Measurements from ENCODE around the gene BEND7.
A peak's percentile ranks its signal among the peaks of the same experiment; 100 is the strongest.

Gene BEND7, protein sequence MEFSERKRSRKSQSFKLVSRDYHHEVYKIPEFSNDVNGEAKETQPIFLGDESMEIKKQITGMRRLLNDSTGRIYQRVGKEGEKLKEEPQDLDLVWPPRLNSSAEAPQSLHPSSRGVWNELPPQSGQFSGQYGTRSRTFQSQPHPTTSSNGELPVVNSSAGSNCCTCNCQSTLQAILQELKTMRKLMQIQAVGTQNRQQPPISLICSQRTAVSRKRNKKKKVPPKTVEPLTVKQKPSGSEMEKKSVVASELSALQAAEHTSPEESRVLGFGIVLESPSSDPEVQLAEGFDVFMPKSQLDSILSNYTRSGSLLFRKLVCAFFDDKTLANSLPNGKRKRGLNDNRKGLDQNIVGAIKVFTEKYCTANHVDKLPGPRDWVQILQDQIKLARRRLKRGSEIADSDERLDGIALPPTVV

DNA sequence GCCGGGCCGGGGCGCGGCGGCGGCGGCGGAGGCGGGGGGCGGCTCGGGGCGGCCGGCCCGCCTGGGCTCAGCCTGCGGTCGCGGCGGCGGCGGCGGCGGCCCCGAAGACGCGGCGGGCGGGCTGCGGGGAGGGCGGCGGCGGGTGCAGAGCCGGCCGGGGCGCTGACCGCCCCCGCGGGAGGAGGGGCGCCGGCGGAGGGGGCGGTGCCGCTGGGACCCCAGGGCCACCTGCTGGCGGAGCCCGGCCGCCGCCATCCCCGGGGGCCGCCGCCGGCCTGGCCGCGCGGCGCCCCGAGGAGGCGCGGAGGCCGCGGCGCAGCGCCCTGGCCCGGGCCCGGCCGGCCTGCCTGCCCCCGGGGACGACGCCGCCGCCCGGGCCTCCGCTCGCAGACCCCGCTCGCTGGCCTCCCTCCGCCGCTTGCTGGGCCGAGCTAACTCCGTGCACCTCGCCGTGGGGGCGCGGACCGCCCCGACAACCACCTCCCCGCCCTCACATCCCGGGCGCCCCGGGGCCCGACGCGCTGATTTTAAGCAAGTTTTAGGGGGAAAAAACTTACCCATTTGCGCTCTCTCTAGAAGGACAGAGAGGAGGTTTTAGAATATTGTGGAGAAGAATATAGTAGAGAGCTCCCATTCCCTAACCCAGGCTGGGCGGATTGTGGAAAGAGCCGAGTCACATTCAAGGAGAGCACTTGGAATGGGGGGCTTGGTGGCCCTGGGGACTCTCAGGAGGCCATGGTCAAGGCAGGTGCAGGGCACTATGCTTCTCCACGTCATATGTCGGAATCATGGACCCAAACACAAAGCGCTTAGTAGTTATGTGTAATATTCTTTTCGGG, at the start of gene BEND7:
BEND7 (minus strand) TSS at position 140 of the 839 bp plus-strand sequence. CDS start 481 bp downstream, outside the sequence.
- Histone ChIP-seq H3K36me3 (replicated peaks) (no peaks in the 10 kb centered on the region), H3K27me3 (replicated peaks) (peaks cover 3% of the 10 kb centered on the region), H3K4me3 (ENCODE audit: low read depth, low read length) (peak within 1 kb of the TSS; percentile 49), H3K27ac (no peak within 1 kb of the TSS)
- no peak for TF ChIP-seq CTCF (IDR thresholded peaks at IDR 0.05; ENCODE audit: low read depth, low read length, missing control alignments)
- in situ Hi-C loops (cut with HindIII; ENCODE audit: low pct_ligation_motif_present, low sequenced_read_pairs) = no loop called here
- DNase-seq = no peak

- no peak for TF ChIP-seq CTCF (IDR thresholded peaks at IDR 0.05; ENCODE audit: low read depth, low read length, missing control alignments)
- Histone ChIP-seq H3K4me3 (ENCODE audit: low read depth, low read length) (no peak overlapping the region), H3K27me3 (replicated peaks) (no peaks in the 10 kb centered on the region), H3K36me3 (replicated peaks) (no peaks in the 10 kb centered on the region), H3K27ac (no peak overlapping the region)
- DNase-seq = no peak
- in situ Hi-C loops (cut with HindIII; ENCODE audit: low pct_ligation_motif_present, low sequenced_read_pairs) = no loop called here
Measured at GRCh38 chr10:13573960-13574359, 45.1 kb upstream of the BEND7 start.

DNA sequence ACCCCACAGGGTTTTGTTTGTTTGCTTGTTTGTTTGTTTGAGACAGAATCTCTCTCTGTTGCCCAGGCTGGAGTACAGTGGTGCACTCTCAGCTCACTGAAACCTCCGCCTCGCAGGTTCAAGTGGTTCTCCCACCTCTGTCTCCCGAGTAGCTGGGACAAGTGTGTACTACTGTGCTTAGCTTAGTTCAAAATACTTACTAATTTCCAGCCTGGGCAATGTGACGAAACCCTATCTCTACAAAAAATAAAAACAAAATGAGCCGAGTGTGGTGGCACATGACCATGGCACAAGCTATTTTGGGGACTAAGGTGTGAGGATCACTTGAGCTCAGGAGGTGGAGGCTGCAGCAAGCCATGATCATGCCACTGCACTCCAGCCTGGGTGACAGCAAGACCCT, 42.7 kb upstream of the BEND7 start:
- TF ChIP-seq CTCF (IDR thresholded peaks at IDR 0.05; ENCODE audit: low read depth, low read length, missing control alignments) = no peak
- Histone ChIP-seq H3K36me3 (replicated peaks) (no peaks in the 10 kb centered on the region), H3K27ac (no peak overlapping the region), H3K27me3 (replicated peaks) (no peaks in the 10 kb centered on the region), H3K4me3 (ENCODE audit: low read depth, low read length) (no peak overlapping the region)
- DNase-seq = no peak
- in situ Hi-C loops (cut with HindIII; ENCODE audit: low pct_ligation_motif_present, low sequenced_read_pairs) = no loop called here

- H3K27ac ChIP-seq = no peak overlapping the region
- in situ Hi-C loops (cut with HindIII; ENCODE audit: low pct_ligation_motif_present, low sequenced_read_pairs) = no loop called here
- H3K36me3 ChIP-seq (replicated peaks) = no peaks in the 10 kb centered on the region
- no peak for TF ChIP-seq CTCF (IDR thresholded peaks at IDR 0.05; ENCODE audit: low read depth, low read length, missing control alignments)
- H3K27me3 ChIP-seq (replicated peaks) = no peaks in the 10 kb centered on the region
- no peak overlapping the region for H3K4me3 ChIP-seq (ENCODE audit: low read depth, low read length)
- DNase-seq = no peak
Measured at GRCh38 chr10:13567030-13567429, 38.2 kb upstream of the BEND7 start.

GRCh38 chr10:13564576-13564975, 35.8 kb upstream of the BEND7 start:
- Histone ChIP-seq H3K36me3 (replicated peaks) (no peaks in the 10 kb centered on the region), H3K27me3 (replicated peaks) (no peaks in the 10 kb centered on the region), H3K27ac (no peak overlapping the region), H3K4me3 (ENCODE audit: low read depth, low read length) (no peak overlapping the region)
- no peak for TF ChIP-seq CTCF (IDR thresholded peaks at IDR 0.05; ENCODE audit: low read depth, low read length, missing control alignments)
- DNase-seq = no peak
- in situ Hi-C loops (cut with HindIII; ENCODE audit: low pct_ligation_motif_present, low sequenced_read_pairs) = no loop called here
